ENCODE data around the gene FABP6.

Gene FABP6

DNA sequence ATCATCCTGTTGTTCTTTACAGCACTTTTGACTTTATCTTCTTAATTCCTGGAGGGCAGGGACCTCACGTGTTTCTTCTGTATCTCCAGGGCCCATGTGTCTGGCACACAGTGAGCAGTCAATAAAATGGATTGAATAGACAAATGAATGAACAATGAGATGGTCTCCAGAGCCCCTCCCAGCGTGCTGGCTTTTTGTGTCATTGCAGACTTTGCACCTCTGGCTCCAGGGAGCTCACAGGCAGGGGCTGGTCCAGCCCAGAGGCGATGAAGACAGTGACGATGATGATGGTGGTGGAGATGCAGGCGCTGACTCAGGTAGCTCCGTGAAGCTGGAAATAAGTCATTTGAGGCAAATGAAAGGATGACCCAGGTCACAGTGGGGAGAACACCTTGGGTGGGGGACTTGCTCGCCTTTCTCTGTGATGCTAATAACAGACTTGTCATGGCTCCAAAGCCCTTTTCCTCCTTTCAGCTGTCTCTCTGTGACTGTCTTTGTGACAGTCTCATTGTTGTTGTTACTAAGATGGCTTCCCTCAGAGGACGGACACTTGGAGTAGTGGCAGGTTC, 30.4 kb upstream of the FABP6 start:
- no peak overlapping the region for H3K4me3 ChIP-seq (ENCODE audit: control insufficient read depth, low read depth, low read length)
- DNase-seq (ENCODE audit: low read depth) = no peak
- TF ChIP-seq, protein P1, sequence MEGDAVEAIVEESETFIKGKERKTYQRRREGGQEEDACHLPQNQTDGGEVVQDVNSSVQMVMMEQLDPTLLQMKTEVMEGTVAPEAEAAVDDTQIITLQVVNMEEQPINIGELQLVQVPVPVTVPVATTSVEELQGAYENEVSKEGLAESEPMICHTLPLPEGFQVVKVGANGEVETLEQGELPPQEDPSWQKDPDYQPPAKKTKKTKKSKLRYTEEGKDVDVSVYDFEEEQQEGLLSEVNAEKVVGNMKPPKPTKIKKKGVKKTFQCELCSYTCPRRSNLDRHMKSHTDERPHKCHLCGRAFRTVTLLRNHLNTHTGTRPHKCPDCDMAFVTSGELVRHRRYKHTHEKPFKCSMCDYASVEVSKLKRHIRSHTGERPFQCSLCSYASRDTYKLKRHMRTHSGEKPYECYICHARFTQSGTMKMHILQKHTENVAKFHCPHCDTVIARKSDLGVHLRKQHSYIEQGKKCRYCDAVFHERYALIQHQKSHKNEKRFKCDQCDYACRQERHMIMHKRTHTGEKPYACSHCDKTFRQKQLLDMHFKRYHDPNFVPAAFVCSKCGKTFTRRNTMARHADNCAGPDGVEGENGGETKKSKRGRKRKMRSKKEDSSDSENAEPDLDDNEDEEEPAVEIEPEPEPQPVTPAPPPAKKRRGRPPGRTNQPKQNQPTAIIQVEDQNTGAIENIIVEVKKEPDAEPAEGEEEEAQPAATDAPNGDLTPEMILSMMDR (IDR thresholded peaks at IDR 0.05; ENCODE audit: control insufficient read depth, insufficient read depth, low read depth, low read length, missing control alignments) = no peak

DNA sequence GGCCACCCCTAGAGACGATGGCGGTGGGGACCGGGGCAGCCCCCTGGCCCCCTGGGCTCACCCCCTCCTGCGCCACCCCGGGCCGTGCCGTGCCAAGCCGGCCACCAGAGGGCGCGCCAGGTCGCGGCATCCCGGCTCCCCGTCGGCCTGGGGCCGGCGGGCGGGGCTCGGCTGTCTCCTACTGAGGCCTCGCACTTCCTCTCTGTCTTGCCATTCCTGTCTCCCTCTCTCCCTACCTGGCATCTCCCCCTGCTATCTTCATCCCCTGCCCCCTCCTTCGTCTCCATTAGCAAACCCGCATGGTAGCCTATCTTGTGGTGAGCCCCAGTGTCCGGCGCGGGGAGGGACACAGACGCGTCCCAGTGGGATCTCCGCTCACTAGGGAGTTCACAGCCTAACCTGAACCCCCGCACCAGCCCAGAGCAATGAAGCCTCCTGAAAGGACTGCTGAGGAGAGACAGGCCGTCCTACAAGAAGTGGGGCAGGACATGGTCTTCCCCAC, 29.8 kb upstream of the FABP6 start:
- TF ChIP-seq, protein P1 (IDR thresholded peaks at IDR 0.05; ENCODE audit: control insufficient read depth, insufficient read depth, low read depth, low read length, missing control alignments) = peak; percentile 51
- DNase-seq (ENCODE audit: low read depth) = no peak
- H3K4me3 ChIP-seq (ENCODE audit: control insufficient read depth, low read depth, low read length) = peak overlapping the region; percentile 40

DNA sequence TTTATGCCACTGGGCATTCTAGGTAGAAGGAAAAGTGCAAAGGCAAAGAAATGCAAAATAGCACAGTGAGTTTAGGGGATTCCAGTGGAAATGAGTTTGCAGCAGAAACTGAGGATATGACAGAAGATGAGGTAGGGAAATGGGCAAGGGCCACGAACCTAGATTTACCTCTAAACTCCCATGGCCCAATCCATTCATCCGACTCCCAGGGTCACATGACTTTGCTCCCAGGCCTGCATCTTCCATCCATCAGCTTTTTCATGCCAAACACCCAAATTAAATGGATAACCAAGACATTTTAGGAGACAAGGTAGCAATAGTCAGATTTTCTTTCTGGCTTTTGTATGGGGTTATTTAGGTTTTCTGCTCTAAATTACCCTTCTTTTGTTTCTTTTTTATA, 22.2 kb upstream of the FABP6 start:
- TF ChIP-seq, protein P1 (IDR thresholded peaks at IDR 0.05; ENCODE audit: control insufficient read depth, insufficient read depth, low read depth, low read length, missing control alignments) = no peak
- no peak overlapping the region for H3K4me3 ChIP-seq (ENCODE audit: control insufficient read depth, low read depth, low read length)
- no peak for DNase-seq (ENCODE audit: low read depth)

DNA sequence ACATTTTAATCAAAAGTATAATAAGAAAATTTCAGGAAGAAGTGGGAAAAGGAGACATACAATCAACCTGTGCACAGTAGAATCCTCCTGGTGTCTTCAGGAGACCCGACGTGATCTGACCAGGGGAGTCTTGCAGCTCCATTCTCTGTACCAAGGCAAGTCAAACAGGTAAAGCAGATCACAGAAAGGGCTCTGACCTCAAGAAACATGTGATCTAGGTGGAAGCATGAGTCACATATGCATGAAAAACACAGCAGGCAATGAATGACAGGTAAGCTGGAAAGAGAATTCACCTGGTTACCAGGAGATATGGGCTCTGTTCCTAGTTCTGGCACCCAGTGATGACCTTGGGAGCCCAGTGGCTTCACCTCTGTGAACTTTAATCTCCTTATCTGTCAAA, 19.4 kb upstream of the FABP6 start:
- TF ChIP-seq, protein P1 (IDR thresholded peaks at IDR 0.05; ENCODE audit: control insufficient read depth, insufficient read depth, low read depth, low read length, missing control alignments) = no peak
- DNase-seq (ENCODE audit: low read depth) = no peak

DNA sequence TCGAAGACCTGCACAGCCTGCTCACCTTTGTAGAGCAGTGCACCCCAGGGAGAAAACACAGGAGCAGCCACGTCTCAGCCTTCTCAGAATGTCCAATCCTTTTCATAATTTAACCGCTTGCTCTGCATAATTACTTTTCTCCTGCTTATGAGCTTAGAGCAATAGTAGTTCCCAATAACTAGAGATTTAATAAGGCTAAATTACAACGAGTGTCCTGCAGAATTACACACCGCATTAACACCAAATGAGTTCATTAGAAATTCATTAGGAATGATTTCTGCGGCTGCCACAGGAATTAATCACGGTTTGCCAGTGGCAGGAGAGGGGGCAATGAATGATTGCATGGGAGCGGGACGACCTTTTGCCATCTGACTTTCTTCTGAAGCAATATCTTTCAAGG, 18.7 kb upstream of the FABP6 start:
- DNase-seq (ENCODE audit: low read depth) = no peak
- no peak overlapping the region for H3K4me3 ChIP-seq (ENCODE audit: control insufficient read depth, low read depth, low read length)
- TF ChIP-seq, protein P1 (IDR thresholded peaks at IDR 0.05; ENCODE audit: control insufficient read depth, insufficient read depth, low read depth, low read length, missing control alignments) = no peak

More for the DNA sequence above, 19.4 kb upstream of the FABP6 start:
- H3K4me3 ChIP-seq (ENCODE audit: control insufficient read depth, low read depth, low read length) = no peak overlapping the region

DNA sequence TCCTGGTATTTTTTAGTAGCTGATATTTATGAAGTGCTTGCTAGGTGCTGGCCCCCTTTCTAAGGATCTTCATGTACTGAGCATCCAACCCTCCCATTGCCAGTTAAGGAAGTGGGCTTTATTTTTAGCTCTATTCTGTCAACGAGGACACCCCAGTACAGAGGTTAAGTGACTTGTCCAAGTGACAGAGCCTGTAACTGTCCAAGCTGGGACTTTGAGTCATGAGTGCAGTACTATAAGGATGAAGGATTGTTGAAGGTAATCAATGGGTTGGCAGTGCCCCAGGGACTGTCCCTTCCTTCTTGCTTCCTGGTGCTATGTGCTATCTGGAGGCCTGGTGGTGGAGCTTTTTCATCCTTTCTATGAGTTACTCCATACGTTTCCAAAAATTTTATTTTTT, 18.0 kb upstream of the FABP6 start:
- no peak overlapping the region for H3K4me3 ChIP-seq (ENCODE audit: control insufficient read depth, low read depth, low read length)
- TF ChIP-seq, protein P1 (IDR thresholded peaks at IDR 0.05; ENCODE audit: control insufficient read depth, insufficient read depth, low read depth, low read length, missing control alignments) = no peak
- DNase-seq (ENCODE audit: low read depth) = no peak

Data from AG09309 (cell line).